HAP-1 (cell line): ENCODE measurements around the gene CD9.

Source experiments
- DNase-seq, 2 experiments: peaks; one replicate each; pipeline ENCODE4 v3.0.0-alpha.2; 2016 to 2020; ENCODE audit warnings: low spot score in 2 of 2
- H3K27me3 ChIP-seq: fragments of 250-450 bp; sonication (Bioruptor Pico); 2 replicates; pipeline ENCODE4 v1.5.1; 2020; ENCODE audit warnings: low read depth, mild to moderate bottlenecking, moderate library complexity
- H3K36me3 ChIP-seq: fragments of 250-450 bp; sonication (Bioruptor Pico); replicated peaks from 2 replicates; pipeline ENCODE4 v1.5.1; 2020; ENCODE audit warnings: mild to moderate bottlenecking
- H3K4me1 ChIP-seq: fragments of 250-450 bp; sonication (Bioruptor Pico); 2 replicates; pipeline ENCODE4 v1.5.1; 2020; ENCODE audit warnings: mild to moderate bottlenecking
- H3K4me3 ChIP-seq: fragments of 250-450 bp; sonication (Bioruptor Pico); 2 replicates; pipeline ENCODE4 v1.5.1; 2020; ENCODE audit warnings: mild to moderate bottlenecking, moderate library complexity
- H3K9me3 ChIP-seq: fragments of 250-450 bp; sonication (Bioruptor Pico); 2 replicates; pipeline ENCODE4 v1.5.1; 2020; ENCODE audit warnings: mild to moderate bottlenecking, moderate library complexity
- in situ Hi-C: fragments of 300-500 bp; cut with MboI; formaldehyde crosslinking; loops from 3 replicates; pipeline ENCODE4 v1.14.3; 2020; ENCODE audit warnings: low sequenced_read_pairs, inconsistent platforms, mixed read lengths

Gene CD9

GRCh38 chr12:6236641-6236940 is 36.4 kb downstream of the CD9 start:
- in situ Hi-C loops, result no loop called here
- no peaks in the 10 kb centered on the region for H3K4me1 ChIP-seq
- H3K4me3 ChIP-seq, result no peak overlapping the region
- DNase-seq, result no peak
- H3K9me3 ChIP-seq, result no peaks in the 10 kb centered on the region
- H3K36me3 ChIP-seq, result peaks cover 27% of the 10 kb centered on the region
- H3K27me3 ChIP-seq, result no peaks in the 10 kb centered on the region

GRCh38 chr12:6237830-6238229 is 37.6 kb downstream of the CD9 start:
- no peak overlapping the region for H3K4me3 ChIP-seq
- H3K4me1 ChIP-seq, result no peaks in the 10 kb centered on the region
- H3K9me3 ChIP-seq, result no peaks in the 10 kb centered on the region
- H3K27me3 ChIP-seq, result no peaks in the 10 kb centered on the region
- H3K36me3 ChIP-seq, result peaks cover 27% of the 10 kb centered on the region
- DNase-seq, result no peak
- in situ Hi-C loops, result no loop called here

GRCh38 chr12:6238875-6239274 is 38.7 kb downstream of the CD9 start:
- in situ Hi-C loops, result no loop called here
- H3K27me3 ChIP-seq, result no peaks in the 10 kb centered on the region
- H3K4me3 ChIP-seq, result no peak overlapping the region
- peaks cover 27% of the 10 kb centered on the region for H3K36me3 ChIP-seq
- no peaks in the 10 kb centered on the region for H3K4me1 ChIP-seq
- no peak for DNase-seq
- no peaks in the 10 kb centered on the region for H3K9me3 ChIP-seq

- in situ Hi-C loops, result no loop called here
- Histone ChIP-seq H3K4me3 (no peak overlapping the region), H3K4me1 (no peaks in the 10 kb centered on the region), H3K27me3 (no peaks in the 10 kb centered on the region), H3K9me3 (no peaks in the 10 kb centered on the region), H3K36me3 (peaks cover 10% of the 10 kb centered on the region)
- no peak for DNase-seq
These were observed 41.3 kb downstream of the CD9 start for GRCh38 chr12:6241495-6241894.

GRCh38 chr12:6249580-6249979 is 49.4 kb downstream of the CD9 start:
- H3K4me1 ChIP-seq, result no peaks in the 10 kb centered on the region
- H3K9me3 ChIP-seq, result no peaks in the 10 kb centered on the region
- DNase-seq, result no peak
- no peak overlapping the region for H3K4me3 ChIP-seq
- in situ Hi-C loops, result no loop called here
- H3K27me3 ChIP-seq, result peaks cover 4% of the 10 kb centered on the region; the same call in 1 of the 2 replicates
- H3K36me3 ChIP-seq, result no peaks in the 10 kb centered on the region

- peaks cover 4% of the 10 kb centered on the region; the same call in 1 of the 2 replicates for H3K27me3 ChIP-seq
- no peaks in the 10 kb centered on the region for H3K4me1 ChIP-seq
- no peak for DNase-seq
- no peak overlapping the region for H3K4me3 ChIP-seq
- H3K9me3 ChIP-seq, result no peaks in the 10 kb centered on the region
- H3K36me3 ChIP-seq, result no peaks in the 10 kb centered on the region
- in situ Hi-C loops, result no loop called here
These were observed 50.1 kb downstream of the CD9 start for GRCh38 chr12:6250343-6250742.

GRCh38 chr12:6253278-6253677 is 53.1 kb downstream of the CD9 start:
- H3K4me1 ChIP-seq, result no peaks in the 10 kb centered on the region
- H3K4me3 ChIP-seq, result no peak overlapping the region
- H3K9me3 ChIP-seq, result no peaks in the 10 kb centered on the region
- peaks cover 7% of the 10 kb centered on the region; the same call in 1 of the 2 replicates for H3K27me3 ChIP-seq
- in situ Hi-C loops, result no loop called here
- H3K36me3 ChIP-seq, result no peaks in the 10 kb centered on the region
- no peak for DNase-seq

GRCh38 chr12:6254491-6254890 is 54.3 kb downstream of the CD9 start:
- in situ Hi-C loops, result no loop called here
- DNase-seq, result no peak
- Histone ChIP-seq H3K9me3 (peaks cover 2% of the 10 kb centered on the region; the same call in 1 of the 2 replicates), H3K27me3 (peaks cover 6% of the 10 kb centered on the region; the same call in 1 of the 2 replicates), H3K4me1 (no peaks in the 10 kb centered on the region), H3K36me3 (no peaks in the 10 kb centered on the region), H3K4me3 (no peak overlapping the region)

- 0 out of 2 replicates have a peak, but pooled peaks cover 2% of the 10 kb centered on the region for H3K27me3 ChIP-seq
- H3K4me3 ChIP-seq, result no peak overlapping the region
- no peaks in the 10 kb centered on the region for H3K36me3 ChIP-seq
- no peak for DNase-seq
- H3K4me1 ChIP-seq, result no peaks in the 10 kb centered on the region
- in situ Hi-C loops, result no loop called here
- peaks cover 2% of the 10 kb centered on the region; the same call in 1 of the 2 replicates for H3K9me3 ChIP-seq
These were observed 56.8 kb downstream of the CD9 start for GRCh38 chr12:6257007-6257406.

- H3K9me3 ChIP-seq, result peaks cover 2% of the 10 kb centered on the region; the same call in 1 of the 2 replicates
- no peaks in the 10 kb centered on the region for H3K4me1 ChIP-seq
- H3K36me3 ChIP-seq, result no peaks in the 10 kb centered on the region
- in situ Hi-C loops, result no loop called here
- DNase-seq, result no peak
- H3K4me3 ChIP-seq, result no peak overlapping the region
- H3K27me3 ChIP-seq, result 0 out of 2 replicates have a peak, but pooled peaks cover 2% of the 10 kb centered on the region
These were observed 62.0 kb downstream of the CD9 start for GRCh38 chr12:6262211-6262610.

GRCh38 chr12:6262623-6263022 is 62.4 kb downstream of the CD9 start:
- H3K4me3 ChIP-seq, result no peak overlapping the region
- peaks cover 2% of the 10 kb centered on the region; the same call in 1 of the 2 replicates for H3K9me3 ChIP-seq
- no peaks in the 10 kb centered on the region for H3K36me3 ChIP-seq
- 0 out of 2 replicates have a peak, but pooled peaks cover 2% of the 10 kb centered on the region for H3K27me3 ChIP-seq
- no peaks in the 10 kb centered on the region for H3K4me1 ChIP-seq
- no peak for DNase-seq
- in situ Hi-C loops, result no loop called here

GRCh38 chr12:6263931-6264330 is 63.7 kb downstream of the CD9 start:
- DNase-seq, result no peak
- Histone ChIP-seq H3K4me3 (no peak overlapping the region), H3K4me1 (no peaks in the 10 kb centered on the region), H3K36me3 (no peaks in the 10 kb centered on the region), H3K9me3 (peaks cover under 1% of the 10 kb centered on the region; the same call in 1 of the 2 replicates), H3K27me3 (no peaks in the 10 kb centered on the region)
- in situ Hi-C loops, result no loop called here

- no peak for DNase-seq
- Histone ChIP-seq H3K4me3 (no peak overlapping the region), H3K9me3 (no peaks in the 10 kb centered on the region), H3K36me3 (no peaks in the 10 kb centered on the region), H3K4me1 (no peaks in the 10 kb centered on the region), H3K27me3 (no peaks in the 10 kb centered on the region)
- in situ Hi-C loops, result no loop called here
These were observed 64.3 kb downstream of the CD9 start for GRCh38 chr12:6264402-6265037.

GRCh38 chr12:6265038-6265405 is 64.8 kb downstream of the CD9 start:
- in situ Hi-C loops, result no loop called here
- Histone ChIP-seq H3K4me1 (no peaks in the 10 kb centered on the region), H3K4me3 (no peak overlapping the region), H3K9me3 (no peaks in the 10 kb centered on the region), H3K36me3 (no peaks in the 10 kb centered on the region), H3K27me3 (no peaks in the 10 kb centered on the region)
- no peak for DNase-seq

GRCh38 chr12:6266541-6266966 is 66.4 kb downstream of the CD9 start:
- no peak for DNase-seq
- Histone ChIP-seq H3K4me3 (no peak overlapping the region), H3K27me3 (no peaks in the 10 kb centered on the region), H3K4me1 (no peaks in the 10 kb centered on the region), H3K9me3 (no peaks in the 10 kb centered on the region), H3K36me3 (no peaks in the 10 kb centered on the region)
- in situ Hi-C loops, result no loop called here
